HepG2 (cell line): Measurements from ENCODE around the gene FAM117A. TPM values are rescaled to one million over a fixed set of nuclear protein-coding genes. Genes with fewer than 3 reads are reported as not detected.

ENCODE experiments used
- ATAC-seq: fragments of 200-7000 bp; cut with Tn5 transposase; 3 replicates; pipeline ENCODE4 v1.9.1; 2020; ENCODE audit warnings: mild to moderate bottlenecking, moderate library complexity
- BruUV-seq: library from RNA; stranded (reverse); fragments of 400-500 nt; replicated peaks from 2 replicates; lab custom pipeline; 2021; lab: Mats Ljungman, UMichigan
- CTCF ChIA-PET: fragments of 300-600 bp; formaldehyde crosslinking; extraction: SDS; loops from one replicate; lab custom pipeline; 2021; ENCODE audit warnings: low total read pairs, inconsistent platforms, low intra/inter-chr PET ratio; lab: Yijun Ruan, JAX
- POLR2A ChIA-PET: fragments of 350-600 bp; sonication (Branson Sonifier 250); formaldehyde crosslinking; loops from one replicate; lab custom pipeline; 2020; ENCODE audit warnings: antibody characterized with exemption, inconsistent platforms; lab: Yijun Ruan, JAX
- DNase-seq: peaks from one replicate; pipeline ENCODE4 v3.0.0-alpha.2; 2015; ENCODE audit warnings: low spot score
- FAIRE-seq: peaks from 3 replicates; lab custom pipeline; 2011; peaks lifted over from hg19 to GRCh38; lab: Jason Lieb, UNC
- H2AFZ ChIP-seq: one replicate; pipeline ENCODE4 v1.6.1; 2011; ENCODE audit warnings: low read length, inconsistent platforms
- H3K27ac ChIP-seq: fragments of 300-600 bp; 3 replicates; pipeline ENCODE4 v1.8.0; 2011; ENCODE audit warnings: mixed run types, mild to moderate bottlenecking, mixed read lengths, low read length, inconsistent platforms; ENCODE audit not compliant: insufficient read depth; ENCODE audit errors: extremely low read length
- H3K27me3 ChIP-seq, 2 experiments: fragments of 200-600 bp in 1 of 2; 2 replicates in 1 of 2; 3 replicates in 1 of 2; pipeline versions ENCODE4 v1.6.0 to v1.8.0; 2011; ENCODE audit warnings: low read length in 2 of 2, mild to moderate bottlenecking in 2 of 2, moderate library complexity in 2 of 2, inconsistent platforms in 1 of 2; ENCODE audit not compliant: insufficient read depth in 2 of 2, control insufficient read depth in 1 of 2
- H3K36me3 ChIP-seq, 2 experiments: fragments of 200-600 bp in 1 of 2; replicated peaks in 1 of 2; 2 replicates in 1 of 2; 3 replicates in 1 of 2; pipeline versions ENCODE4 v1.5.1 to v1.8.0; 2011; ENCODE audit warnings: low read length in 2 of 2, inconsistent platforms in 1 of 2; ENCODE audit not compliant: insufficient read depth in 2 of 2, control insufficient read depth in 1 of 2
- H3K4me1 ChIP-seq: 2 replicates; pipeline ENCODE4 v1.5.1; 2012; ENCODE audit warnings: low read length, inconsistent platforms; ENCODE audit not compliant: insufficient read depth
- H3K4me2 ChIP-seq: 2 replicates; pipeline ENCODE4 v1.6.0; 2011; ENCODE audit warnings: low read depth, low read length, inconsistent platforms
- H3K4me3 ChIP-seq, 3 experiments: fragments of 200-600 bp in 1 of 3; sonication (generic), shearing (Covaris generic) in 1 of 3; replicated peaks in 1 of 3; 2 replicates each; pipeline ENCODE4 v1.5.1; 2011 to 2016; ENCODE audit warnings: low read length in 3 of 3, inconsistent platforms in 2 of 3, low read depth in 2 of 3, mild to moderate bottlenecking in 2 of 3, control low read depth in 1 of 3, mixed read lengths in 1 of 3; ENCODE audit not compliant: insufficient read depth in 1 of 3
- H3K79me2 ChIP-seq: one replicate; pipeline ENCODE4 v1.6.1; 2011; ENCODE audit warnings: low read length, inconsistent platforms; ENCODE audit not compliant: insufficient read depth
- H3K9ac ChIP-seq: 2 replicates; pipeline ENCODE4 v1.6.0; 2011; ENCODE audit warnings: mild to moderate bottlenecking, low read depth, low read length, inconsistent platforms; ENCODE audit not compliant: insufficient read depth
- H3K9me3 ChIP-seq: 2 replicates; pipeline ENCODE4 v1.5.1; 2012; ENCODE audit warnings: mild to moderate bottlenecking, low read length
- H4K20me1 ChIP-seq: 2 replicates; pipeline ENCODE4 v1.6.0; 2011; ENCODE audit warnings: inconsistent platforms, mild to moderate bottlenecking, low read length, moderate library complexity; ENCODE audit not compliant: insufficient read depth
- ATF7 ChIP-seq, 2 experiments: fragments of 450-650 bp in 1 of 2; sonication (generic) in 1 of 2; formaldehyde crosslinking in 1 of 2; IDR thresholded peaks; 2 replicates each; pipeline versions ENCODE4 v1.4.0 to v1.6.1; 2016 to 2020; ENCODE audit warnings: antibody characterized with exemption in 1 of 2, mild to moderate bottlenecking in 1 of 2, missing genetic modification reagents in 1 of 2
- PAX8 ChIP-seq: sonication (generic); formaldehyde crosslinking; IDR thresholded peaks from 2 replicates; pipeline ENCODE4 v1.8.0; 2022; ENCODE audit warnings: mild to moderate bottlenecking, missing genetic modification reagents, borderline replicate concordance
- PRMT3 ChIP-seq: sonication (generic); formaldehyde crosslinking; IDR thresholded peaks from 2 replicates; pipeline ENCODE4 v1.8.1; 2022; ENCODE audit warnings: low read depth, mild to moderate bottlenecking, moderate library complexity, missing genetic modification reagents, borderline replicate concordance
- SPEN ChIP-seq: sonication (generic); formaldehyde crosslinking; IDR thresholded peaks from 2 replicates; pipeline ENCODE4 v1.5.1; 2020; ENCODE audit warnings: low read depth, mild to moderate bottlenecking, missing genetic modification reagents
- TCF12 ChIP-seq, 2 experiments: fragments of 450-650 bp in 1 of 2; sonication (generic) in 1 of 2; formaldehyde crosslinking in 1 of 2; IDR thresholded peaks; 2 replicates each; pipeline versions ENCODE4 v1.6.1 to v1.8.0; 2017 to 2022; ENCODE audit warnings: antibody characterized with exemption in 1 of 2, mild to moderate bottlenecking in 1 of 2, missing genetic modification reagents in 1 of 2, moderate library complexity in 1 of 2
- ZSCAN25 ChIP-seq: sonication (generic); formaldehyde crosslinking; IDR thresholded peaks from 2 replicates; pipeline ENCODE4 v1.8.0; 2022; ENCODE audit warnings: mild to moderate bottlenecking, missing genetic modification reagents
- WGBS: methylation state at CpG from one replicate; pipeline ENCODE4 v1.1.6; 2017; ENCODE audit warnings: low lambda C conversion rate; 5-methylcytosine and 5-hydroxymethylcytosine counted together
- in situ Hi-C: cut with HindIII; loops from 2 replicates; pipeline ENCODE4 v1.10.0; 2017; ENCODE audit warnings: low pct_unique_long_range_greater_than_20kb; ENCODE audit not compliant: extremely low pct_ligation_motif_present
- intact Hi-C: fragments of 100-400 bp; cut with micrococcal nuclease; formaldehyde crosslinking; loops from one replicate; pipeline ENCODE4 v1.10.0; 2022; ENCODE audit not compliant: unreplicated experiment
- polyA plus RNA-seq, 8 experiments: library from polyadenylated mRNA; depleted of rRNA in 3 of 8; stranded (reverse) in 7 of 8; unstranded in 1 of 8; fragments of >200 nt; fragmentation: Illumina TruSeq in 4 of 8; extraction: Trizol in 4 of 8; gene quantifications; 2 replicates each; pipeline versions ENCODE4 v1.2.1 to v1.2.3, GENCODE V29; 2011 to 2016; ENCODE audit warnings: low read depth in 4 of 8, missing spikeins in 1 of 8, mixed read lengths in 1 of 8; ENCODE audit not compliant: insufficient read depth in 1 of 8
- total RNA-seq, 5 experiments: library from RNA; depleted of rRNA; stranded (reverse); fragments of >200 nt; fragmentation: Illumina TruSeq; extraction: Trizol; gene quantifications; 2 replicates each; pipeline ENCODE4 v1.2.3, GENCODE V29; 2016; ENCODE audit warnings: low read depth in 1 of 5
- TF ChIP-seq, protein P1 (sequence below): sonication (generic); formaldehyde crosslinking; IDR thresholded peaks from 2 replicates; pipeline ENCODE4 v1.9.0; 2021; ENCODE audit warnings: missing genetic modification reagents, borderline replicate concordance
- TF ChIP-seq, protein P2 (sequence below): sonication (generic); formaldehyde crosslinking; IDR thresholded peaks from 2 replicates; pipeline ENCODE4 v1.4.0; 2020; ENCODE audit warnings: missing genetic modification reagents, mild to moderate bottlenecking, borderline replicate concordance

Gene FAM117A
- total and polyA plus RNA-seq, 2 of the 13 experiments (the other 11 are each of a cell fraction or from before 2014, with no cell fraction given): 12.1 to 19.8 TPM

DNA sequence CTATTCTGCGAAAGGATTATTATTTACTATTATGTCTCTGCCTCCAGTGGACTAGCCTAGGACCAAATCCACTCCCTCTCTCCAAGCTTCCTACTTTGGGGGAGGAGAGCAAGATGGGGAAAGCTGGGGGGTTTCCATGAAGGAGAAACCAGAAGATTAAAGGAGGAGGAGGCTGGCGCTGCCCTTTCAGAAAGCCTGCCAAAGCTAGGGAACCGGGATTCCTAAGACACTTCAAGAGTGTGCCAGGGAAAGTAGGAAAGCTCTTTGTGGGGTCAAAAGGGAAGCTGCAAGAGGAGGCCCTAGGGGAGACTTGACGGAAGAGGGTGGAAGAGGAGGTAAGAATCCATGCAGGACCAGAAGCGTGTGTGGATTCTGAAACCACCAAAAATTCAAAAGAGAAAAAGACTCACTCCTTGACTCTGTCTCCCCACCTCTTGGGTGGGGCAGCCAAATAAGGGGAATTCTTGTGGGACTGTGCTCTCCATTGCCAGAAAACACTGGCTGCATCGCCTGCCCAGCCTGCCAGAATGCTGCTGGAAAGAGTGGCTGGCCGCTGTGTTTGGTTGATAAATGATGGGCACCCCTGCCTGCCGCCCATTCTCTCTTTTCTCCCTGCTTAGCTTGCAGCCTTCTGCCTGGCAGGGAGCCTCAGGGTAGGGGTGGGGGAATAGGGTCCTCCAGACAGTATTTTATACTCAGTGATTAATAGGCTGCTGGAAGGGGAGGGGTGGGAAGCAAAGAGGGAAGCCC lies 12.8 kb upstream of the FAM117A start:
- Histone ChIP-seq H3K4me3 (no peak overlapping the region), H3K36me3 (no peaks in the 10 kb centered on the region), H3K79me2 (no peaks in the 10 kb centered on the region), H2AFZ (no peak overlapping the region), H3K9me3 (no peaks in the 10 kb centered on the region), H3K4me1 (no peaks in the 10 kb centered on the region; the same call in 1 of the 2 replicates), H3K27ac (no peak overlapping the region), H3K27me3 (peaks cover 2 to 14% of the 10 kb centered on the region in 2 experiments; a peak in 3 of 5 replicates)
- ChIA-PET CTCF (no interaction called here), POLR2A (interaction anchor here (1.1 to 2.0 kb wide), 3 partner anchors 11 to 14 kb away, joined by 4 to 7 read pairs (median 5); partner anchors contain the start of genes FAM117A and KAT7)
- intact Hi-C loops: no loop called here
- in situ Hi-C loops: no loop called here
- WGBS: 49% methylated on average over 7 of the region's 8 CpGs
- TF ChIP-seq, protein P1, sequence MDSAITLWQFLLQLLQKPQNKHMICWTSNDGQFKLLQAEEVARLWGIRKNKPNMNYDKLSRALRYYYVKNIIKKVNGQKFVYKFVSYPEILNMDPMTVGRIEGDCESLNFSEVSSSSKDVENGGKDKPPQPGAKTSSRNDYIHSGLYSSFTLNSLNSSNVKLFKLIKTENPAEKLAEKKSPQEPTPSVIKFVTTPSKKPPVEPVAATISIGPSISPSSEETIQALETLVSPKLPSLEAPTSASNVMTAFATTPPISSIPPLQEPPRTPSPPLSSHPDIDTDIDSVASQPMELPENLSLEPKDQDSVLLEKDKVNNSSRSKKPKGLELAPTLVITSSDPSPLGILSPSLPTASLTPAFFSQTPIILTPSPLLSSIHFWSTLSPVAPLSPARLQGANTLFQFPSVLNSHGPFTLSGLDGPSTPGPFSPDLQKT (CRISPR knock-in tag): no peak
- no peak for TF ChIP-seq PRMT3 (CRISPR knock-in tag)
- TF ChIP-seq SPEN (CRISPR knock-in tag): no peak
- TF ChIP-seq TCF12 (IDR thresholded peaks at IDR 0.05): no peak
- TF ChIP-seq TCF12 (CRISPR knock-in tag; IDR thresholded peaks at IDR 0.05): no peak
- no peak for TF ChIP-seq ATF7 (IDR thresholded peaks at IDR 0.05)
- TF ChIP-seq ATF7 (CRISPR knock-in tag; IDR thresholded peaks at IDR 0.05): no peak
- no peak for TF ChIP-seq PAX8
- TF ChIP-seq, protein P2, sequence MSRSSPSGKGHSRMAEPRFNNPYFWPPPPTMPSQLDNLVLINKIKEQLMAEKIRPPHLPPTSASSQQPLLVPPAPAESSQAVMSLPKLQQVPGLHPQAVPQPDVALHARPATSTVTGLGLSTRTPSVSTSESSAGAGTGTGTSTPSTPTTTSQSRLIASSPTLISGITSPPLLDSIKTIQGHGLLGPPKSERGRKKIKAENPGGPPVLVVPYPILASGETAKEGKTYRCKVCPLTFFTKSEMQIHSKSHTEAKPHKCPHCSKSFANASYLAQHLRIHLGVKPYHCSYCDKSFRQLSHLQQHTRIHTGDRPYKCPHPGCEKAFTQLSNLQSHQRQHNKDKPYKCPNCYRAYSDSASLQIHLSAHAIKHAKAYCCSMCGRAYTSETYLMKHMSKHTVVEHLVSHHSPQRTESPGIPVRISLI (CRISPR knock-in tag): no peak
- no peak for TF ChIP-seq ZSCAN25 (CRISPR knock-in tag)
- TF ChIP-seq, all 625 proteins: peak for 0
- FAIRE-seq (no peak), ATAC-seq (no peak), DNase-seq (no peak)
- Histone ChIP-seq H3K4me2 (no peak overlapping the region), H3K9ac (no peak overlapping the region), H4K20me1 (no peaks in the 10 kb centered on the region)
- no TSS peak for BruUV-seq
